Tibial artery (tissue), 4 donors: ENCODE results near the gene SAV1.
A peak's percentile ranks its signal among the peaks of the same experiment; 100 is the strongest.

ENCODE experiments used
- DNase-seq, 2 donors: peaks; one replicate each; pipeline ENCODE4 v3.0.0-alpha.2; 2019
- H3K27ac ChIP-seq, 2 donors: fragments of 200-600 bp; sonication (generic) in 1 of 2; 1 replicate in 1 of 2; 2 replicates in 1 of 2; pipeline ENCODE4 v1.5.1; 2018 to 2019; ENCODE audit warnings: mild to moderate bottlenecking in 1 of 2
- H3K27me3 ChIP-seq, 2 donors: fragments of 200-600 bp; sonication (generic) in 1 of 2; one replicate each; pipeline versions ENCODE4 v1.5.1 to v1.6.0; 2016 to 2019
- H3K36me3 ChIP-seq, 3 donors: fragments of 200-600 bp; sonication (generic) in 2 of 3; one replicate each; pipeline ENCODE4 v1.5.1; 2016 to 2019; ENCODE audit warnings: mild to moderate bottlenecking in 2 of 3
- H3K4me1 ChIP-seq, 4 donors: fragments of 200-600 bp; sonication (generic) in 2 of 4; 1 replicate in 3 of 4; 2 replicates in 1 of 4; pipeline ENCODE4 v1.5.1; 2016 to 2019
- H3K4me3 ChIP-seq, 2 donors: fragments of 200-600 bp; sonication (generic) in 1 of 2; 1 replicate in 1 of 2; 2 replicates in 1 of 2; pipeline ENCODE4 v1.5.1; 2018 to 2019; ENCODE audit warnings: mild to moderate bottlenecking in 2 of 2
- H3K9me3 ChIP-seq, 3 donors: fragments of 200-600 bp; sonication (generic) in 1 of 3; one replicate each; pipeline ENCODE4 v1.5.1; 2016 to 2019
- intact Hi-C: fragments of 100-400 bp; cut with DNase I; formaldehyde crosslinking; loops from one replicate; pipeline ENCODE4 v1.15.0; 2023; ENCODE audit warnings: low total_unique reads
- TF ChIP-seq, protein P1 (sequence below), 2 experiments: fragments of 200-600 bp in 1 of 2; fragments of 450-650 bp in 1 of 2; IDR thresholded peaks; one replicate each; pipeline ENCODE4 v1.5.1; 2017 to 2019; ENCODE audit warnings: antibody characterized with exemption in 2 of 2, mild to moderate bottlenecking in 1 of 2, moderate library complexity in 1 of 2

SAV1 gene

GRCh38 chr14:50659327-50659974 lies 8.7 kb downstream of the SAV1 start:
- no peaks in the 10 kb centered on the region for H3K9me3 ChIP-seq
- TF ChIP-seq, protein P1, sequence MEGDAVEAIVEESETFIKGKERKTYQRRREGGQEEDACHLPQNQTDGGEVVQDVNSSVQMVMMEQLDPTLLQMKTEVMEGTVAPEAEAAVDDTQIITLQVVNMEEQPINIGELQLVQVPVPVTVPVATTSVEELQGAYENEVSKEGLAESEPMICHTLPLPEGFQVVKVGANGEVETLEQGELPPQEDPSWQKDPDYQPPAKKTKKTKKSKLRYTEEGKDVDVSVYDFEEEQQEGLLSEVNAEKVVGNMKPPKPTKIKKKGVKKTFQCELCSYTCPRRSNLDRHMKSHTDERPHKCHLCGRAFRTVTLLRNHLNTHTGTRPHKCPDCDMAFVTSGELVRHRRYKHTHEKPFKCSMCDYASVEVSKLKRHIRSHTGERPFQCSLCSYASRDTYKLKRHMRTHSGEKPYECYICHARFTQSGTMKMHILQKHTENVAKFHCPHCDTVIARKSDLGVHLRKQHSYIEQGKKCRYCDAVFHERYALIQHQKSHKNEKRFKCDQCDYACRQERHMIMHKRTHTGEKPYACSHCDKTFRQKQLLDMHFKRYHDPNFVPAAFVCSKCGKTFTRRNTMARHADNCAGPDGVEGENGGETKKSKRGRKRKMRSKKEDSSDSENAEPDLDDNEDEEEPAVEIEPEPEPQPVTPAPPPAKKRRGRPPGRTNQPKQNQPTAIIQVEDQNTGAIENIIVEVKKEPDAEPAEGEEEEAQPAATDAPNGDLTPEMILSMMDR (IDR thresholded peaks at IDR 0.05) = no peak
- DNase-seq = no peak
- intact Hi-C loops = no loop called here
- peaks cover 0 to 89% (median 35%) of the 10 kb centered on the region in 4 donors for H3K4me1 ChIP-seq
- no peak overlapping the region for H3K27ac ChIP-seq
- no peaks in the 10 kb centered on the region for H3K27me3 ChIP-seq
- H3K36me3 ChIP-seq = peaks cover 3 to 26% (median 11%) of the 10 kb centered on the region in 3 donors
- H3K4me3 ChIP-seq = no peak overlapping the region

GRCh38 chr14:50658203-50658602 lies 9.9 kb downstream of the SAV1 start:
- H3K4me1 ChIP-seq = peaks cover 0 to 88% (median 34%) of the 10 kb centered on the region in 4 donors
- intact Hi-C loops = no loop called here
- DNase-seq = no peak
- H3K36me3 ChIP-seq = peaks cover 0 to 20% (median 7%) of the 10 kb centered on the region in 3 donors
- H3K9me3 ChIP-seq = no peaks in the 10 kb centered on the region
- no peak overlapping the region for H3K4me3 ChIP-seq
- peak overlapping the region; percentile 34 to 39 for H3K27ac ChIP-seq
- H3K27me3 ChIP-seq = no peaks in the 10 kb centered on the region
- TF ChIP-seq, protein P1 (IDR thresholded peaks at IDR 0.05) = no peak

GRCh38 chr14:50657753-50658152 lies 10.4 kb downstream of the SAV1 start:
- DNase-seq = no peak
- Histone ChIP-seq H3K27ac (peak overlapping the region; percentile 5 to 39), H3K36me3 (peaks cover 2 to 20% (median 7%) of the 10 kb centered on the region in 3 donors), H3K27me3 (no peaks in the 10 kb centered on the region), H3K9me3 (no peaks in the 10 kb centered on the region), H3K4me1 (peaks cover 0 to 88% (median 36%) of the 10 kb centered on the region in 4 donors), H3K4me3 (no peak overlapping the region)
- intact Hi-C loops = no loop called here
- TF ChIP-seq, protein P1 (IDR thresholded peaks at IDR 0.05) = no peak

DNA sequence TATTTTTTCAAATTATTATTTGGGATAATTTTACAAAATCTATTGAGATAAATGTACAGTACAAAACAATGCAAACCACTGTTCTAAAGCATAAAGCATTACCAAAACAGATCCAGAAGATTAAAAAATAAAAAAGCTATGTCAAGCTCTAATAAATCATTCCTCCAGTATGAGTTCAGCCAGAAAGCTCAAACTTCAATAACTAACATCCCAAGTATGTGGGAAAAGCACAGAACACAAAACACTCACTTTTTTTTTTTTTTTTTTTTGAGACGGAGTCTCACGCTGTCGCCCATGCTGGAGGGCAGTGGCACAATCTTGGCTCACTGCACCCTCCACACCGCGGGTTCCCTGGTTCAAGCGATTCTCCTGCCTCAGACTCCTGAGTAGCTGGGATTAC lies 11.3 kb downstream of the SAV1 start:
- Histone ChIP-seq H3K4me3 (no peak overlapping the region), H3K27me3 (no peaks in the 10 kb centered on the region), H3K4me1 (peaks cover 0 to 90% (median 40%) of the 10 kb centered on the region in 4 donors), H3K36me3 (peaks cover 5 to 15% (median 7%) of the 10 kb centered on the region in 3 donors), H3K27ac (peak overlapping the region in 1 of 2 donors; percentile 0), H3K9me3 (no peaks in the 10 kb centered on the region)
- TF ChIP-seq, protein P1 (IDR thresholded peaks at IDR 0.05) = no peak
- DNase-seq = no peak
- intact Hi-C loops = no loop called here

DNA sequence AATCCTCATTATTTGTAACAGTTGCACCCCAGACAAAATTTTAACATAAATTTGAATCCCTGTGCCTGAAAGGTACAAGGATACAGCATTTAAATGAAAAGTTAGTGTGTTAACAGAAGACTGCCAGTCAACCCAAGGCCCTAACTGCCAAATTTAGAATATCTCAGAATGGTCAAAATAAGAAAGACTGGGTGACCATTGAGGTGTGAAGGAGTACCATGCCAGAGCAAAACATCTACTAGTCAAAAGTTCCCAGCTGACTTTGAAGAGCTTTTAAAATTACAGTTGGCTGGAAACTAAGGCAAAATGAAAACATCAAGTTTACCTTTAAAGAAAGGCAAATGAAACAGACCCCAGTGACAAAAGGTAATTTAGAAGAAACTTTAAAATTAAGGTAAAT lies 18.4 kb downstream of the SAV1 start:
- no peak overlapping the region for H3K27ac ChIP-seq
- TF ChIP-seq, protein P1 (IDR thresholded peaks at IDR 0.05) = no peak
- no peak for DNase-seq
- no peaks in the 10 kb centered on the region for H3K9me3 ChIP-seq
- H3K36me3 ChIP-seq = peaks cover 0 to 5% (median 0%) of the 10 kb centered on the region in 3 donors
- H3K4me1 ChIP-seq = peaks cover 0 to 59% (median 15%) of the 10 kb centered on the region in 4 donors
- intact Hi-C loops = no loop called here
- H3K27me3 ChIP-seq = no peaks in the 10 kb centered on the region
- H3K4me3 ChIP-seq = no peak overlapping the region
